IMR-90 (cell line): ENCODE results near the gene C13orf46.
"Not testable (repeated sequence)": the region's sequence is repeated elsewhere in the genome, so short reads cannot be mapped to it uniquely, and the experiment has no call there.

ENCODE experiments used
- BHLHE40 ChIP-seq: fragments of 150-350 bp; IDR thresholded peaks from 2 replicates; pipeline ENCODE4 v1.6.1; 2016; ENCODE audit warnings: mild to moderate bottlenecking, low read depth, low read length
- CEBPB ChIP-seq: IDR thresholded peaks from 2 replicates; pipeline ENCODE4 v1.6.1; 2012; ENCODE audit warnings: low read depth, low read length, improper control_type of control experiment
- MAFK ChIP-seq: IDR thresholded peaks from 2 replicates; pipeline ENCODE4 v1.6.1; 2012; ENCODE audit warnings: low read depth, low read length, improper control_type of control experiment
- MAZ ChIP-seq: IDR thresholded peaks from 2 replicates; pipeline ENCODE4 v1.6.1; 2012; ENCODE audit warnings: low read depth, mild to moderate bottlenecking, low read length, improper control_type of control experiment, moderate library complexity, borderline replicate concordance
- NFE2L2 ChIP-seq: fragments of 150-350 bp; IDR thresholded peaks from 2 replicates; pipeline ENCODE4 v1.6.1; 2016; ENCODE audit warnings: low read depth, mild to moderate bottlenecking, low read length
- POLR2A ChIP-seq: IDR thresholded peaks from 2 replicates; pipeline ENCODE4 v1.6.1; 2012; ENCODE audit warnings: mild to moderate bottlenecking, low read depth, low read length
- RAD21 ChIP-seq: IDR thresholded peaks from 2 replicates; pipeline ENCODE4 v1.6.1; 2012; ENCODE audit warnings: low read length, improper control_type of control experiment
- TF ChIP-seq, protein P1 (sequence below): conservative IDR thresholded peaks from 2 replicates; pipeline ENCODE4 v1.5.1; 2012; ENCODE audit warnings: mild to moderate bottlenecking, low read depth, low read length, improper control_type of control experiment
- TF ChIP-seq, protein P2 (sequence below): fragments of 150-350 bp; IDR thresholded peaks from 2 replicates; pipeline ENCODE4 v1.6.1; 2016; ENCODE audit warnings: low read depth, mild to moderate bottlenecking, low read length, moderate library complexity, borderline replicate concordance
- TF ChIP-seq, protein P3 (sequence below): fragments of 150-350 bp; IDR thresholded peaks from 2 replicates; pipeline ENCODE4 v1.6.1; 2017; ENCODE audit warnings: mild to moderate bottlenecking, antibody characterized with exemption, low read length, low read depth

DNA sequence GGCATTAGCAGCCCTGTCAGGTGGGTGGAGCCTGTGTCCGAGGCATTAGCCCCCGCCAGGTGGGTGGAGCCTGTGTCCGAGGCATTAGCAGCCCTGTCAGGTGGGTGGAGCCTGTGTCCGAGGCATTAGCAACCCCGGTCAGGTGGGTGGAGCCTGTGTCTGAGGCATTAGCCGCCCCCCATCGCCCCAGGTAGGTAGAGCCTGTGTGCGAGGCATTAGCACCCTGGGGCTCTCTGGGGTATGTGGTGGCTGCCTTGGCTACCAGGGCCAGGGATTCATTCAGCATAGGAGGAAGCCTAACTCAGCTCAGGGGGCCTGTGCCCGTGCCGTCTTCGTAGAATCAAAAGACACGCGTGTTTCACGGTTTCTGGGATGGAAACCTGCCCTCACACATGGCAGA is 46.3 kb upstream of the C13orf46 start:
- TF ChIP-seq, protein P1, sequence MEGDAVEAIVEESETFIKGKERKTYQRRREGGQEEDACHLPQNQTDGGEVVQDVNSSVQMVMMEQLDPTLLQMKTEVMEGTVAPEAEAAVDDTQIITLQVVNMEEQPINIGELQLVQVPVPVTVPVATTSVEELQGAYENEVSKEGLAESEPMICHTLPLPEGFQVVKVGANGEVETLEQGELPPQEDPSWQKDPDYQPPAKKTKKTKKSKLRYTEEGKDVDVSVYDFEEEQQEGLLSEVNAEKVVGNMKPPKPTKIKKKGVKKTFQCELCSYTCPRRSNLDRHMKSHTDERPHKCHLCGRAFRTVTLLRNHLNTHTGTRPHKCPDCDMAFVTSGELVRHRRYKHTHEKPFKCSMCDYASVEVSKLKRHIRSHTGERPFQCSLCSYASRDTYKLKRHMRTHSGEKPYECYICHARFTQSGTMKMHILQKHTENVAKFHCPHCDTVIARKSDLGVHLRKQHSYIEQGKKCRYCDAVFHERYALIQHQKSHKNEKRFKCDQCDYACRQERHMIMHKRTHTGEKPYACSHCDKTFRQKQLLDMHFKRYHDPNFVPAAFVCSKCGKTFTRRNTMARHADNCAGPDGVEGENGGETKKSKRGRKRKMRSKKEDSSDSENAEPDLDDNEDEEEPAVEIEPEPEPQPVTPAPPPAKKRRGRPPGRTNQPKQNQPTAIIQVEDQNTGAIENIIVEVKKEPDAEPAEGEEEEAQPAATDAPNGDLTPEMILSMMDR = not testable (repeated sequence)
- TF ChIP-seq NFE2L2, RAD21, BHLHE40, POLR2A, CEBPB, MAFK, MAZ: not testable (repeated sequence)
- TF ChIP-seq, protein P2, sequence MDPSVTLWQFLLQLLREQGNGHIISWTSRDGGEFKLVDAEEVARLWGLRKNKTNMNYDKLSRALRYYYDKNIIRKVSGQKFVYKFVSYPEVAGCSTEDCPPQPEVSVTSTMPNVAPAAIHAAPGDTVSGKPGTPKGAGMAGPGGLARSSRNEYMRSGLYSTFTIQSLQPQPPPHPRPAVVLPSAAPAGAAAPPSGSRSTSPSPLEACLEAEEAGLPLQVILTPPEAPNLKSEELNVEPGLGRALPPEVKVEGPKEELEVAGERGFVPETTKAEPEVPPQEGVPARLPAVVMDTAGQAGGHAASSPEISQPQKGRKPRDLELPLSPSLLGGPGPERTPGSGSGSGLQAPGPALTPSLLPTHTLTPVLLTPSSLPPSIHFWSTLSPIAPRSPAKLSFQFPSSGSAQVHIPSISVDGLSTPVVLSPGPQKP = not testable (repeated sequence)
- TF ChIP-seq, protein P3, sequence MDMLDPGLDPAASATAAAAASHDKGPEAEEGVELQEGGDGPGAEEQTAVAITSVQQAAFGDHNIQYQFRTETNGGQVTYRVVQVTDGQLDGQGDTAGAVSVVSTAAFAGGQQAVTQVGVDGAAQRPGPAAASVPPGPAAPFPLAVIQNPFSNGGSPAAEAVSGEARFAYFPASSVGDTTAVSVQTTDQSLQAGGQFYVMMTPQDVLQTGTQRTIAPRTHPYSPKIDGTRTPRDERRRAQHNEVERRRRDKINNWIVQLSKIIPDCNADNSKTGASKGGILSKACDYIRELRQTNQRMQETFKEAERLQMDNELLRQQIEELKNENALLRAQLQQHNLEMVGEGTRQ = not testable (repeated sequence)
